GM21786 (cell line): ENCODE results near the gene SLC15A3.

Experiments
- ATAC-seq: cut with Tn5 transposase; IDR thresholded peaks from one replicate; pipeline ENCODE4 v1.9.1; 2021; ENCODE audit not compliant: unreplicated experiment

Gene SLC15A3

GRCh38 chr11:60899046-60899936, 52.7 kb downstream of the SLC15A3 start:
- ATAC-seq: no peak

GRCh38 chr11:60897496-60897895, 54.5 kb downstream of the SLC15A3 start:
- ATAC-seq: no peak

DNA sequence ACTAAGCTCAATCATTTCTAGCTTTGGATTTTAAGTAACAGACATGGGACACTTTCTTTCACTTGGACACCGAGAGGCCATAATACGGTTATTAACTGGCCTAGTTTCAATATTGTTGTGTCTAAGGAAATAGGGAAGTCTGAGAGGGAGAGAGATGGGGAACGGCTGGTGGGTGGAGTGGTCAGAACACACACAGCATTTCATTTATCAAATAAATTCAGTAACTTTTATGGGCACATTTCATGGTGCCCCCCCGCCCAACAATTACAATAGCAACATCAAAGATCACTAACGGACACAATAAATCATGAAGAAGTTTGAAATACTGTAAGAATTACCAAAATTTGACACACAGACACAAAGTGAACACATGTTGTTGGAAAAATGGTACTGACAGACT, 56.3 kb downstream of the SLC15A3 start:
- no peak for ATAC-seq

DNA sequence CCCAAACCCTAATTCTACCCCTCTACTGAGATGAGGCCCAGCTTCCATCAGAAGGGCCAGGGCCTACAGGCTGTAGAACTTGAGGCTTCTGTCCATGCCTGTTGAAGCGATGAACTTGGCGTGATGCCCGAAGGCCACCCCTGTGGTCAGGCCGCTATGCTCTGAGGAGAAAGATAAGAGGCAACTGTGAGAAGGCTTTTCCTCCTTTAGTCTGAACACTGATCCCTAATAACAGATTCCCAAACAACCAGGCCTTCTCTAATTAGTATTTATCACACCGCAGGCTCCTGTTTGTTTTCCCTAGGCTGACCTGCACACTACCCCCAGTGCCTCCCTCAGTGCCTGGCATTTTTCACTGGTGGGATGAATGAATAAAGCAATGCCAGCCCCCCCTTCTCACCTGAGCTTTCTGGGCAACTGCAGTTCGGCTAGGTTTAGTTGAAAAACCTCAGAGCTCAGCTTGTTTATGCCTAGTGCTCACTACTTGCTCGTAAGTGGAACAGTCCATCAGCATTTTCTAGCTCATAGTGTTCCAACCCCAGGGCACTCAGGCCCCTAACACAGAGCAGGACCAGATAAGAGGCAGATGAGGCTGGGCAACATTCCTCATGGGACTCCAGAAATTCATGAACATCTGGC, 60.8 kb downstream of the SLC15A3 start:
- ATAC-seq: no peak

GRCh38 chr11:60890696-60891095, 61.3 kb downstream of the SLC15A3 start:
- ATAC-seq: no peak

DNA sequence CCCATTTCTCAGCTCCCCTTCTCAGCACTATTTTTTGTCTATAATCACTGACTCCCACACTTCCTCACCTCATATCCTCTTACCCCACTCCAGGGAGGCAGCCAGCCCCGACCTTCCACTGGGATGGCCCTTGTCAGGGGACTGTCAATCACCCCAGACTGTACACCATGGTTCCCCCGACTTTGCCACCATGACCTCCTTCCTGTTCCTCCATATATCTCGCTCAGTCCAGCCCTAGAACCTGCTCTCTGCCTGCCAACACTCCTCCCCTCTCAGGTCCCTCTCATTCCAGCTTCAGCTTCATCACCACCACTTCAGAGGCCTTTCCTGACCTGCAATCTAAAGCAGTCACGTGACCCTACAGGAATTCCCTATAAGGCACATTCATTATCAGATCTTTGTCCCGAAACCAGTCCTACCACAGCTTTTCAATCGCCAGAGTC, 62.1 kb downstream of the SLC15A3 start:
- no peak for ATAC-seq

- ATAC-seq: no peak
Observed at GRCh38 chr11:60887556-60887955, 64.4 kb downstream of the SLC15A3 start.
